ENCODE measurements around the gene SELENBP1.

- TF ChIP-seq POLR2AphosphoS5 (IDR thresholded peaks at IDR 0.05; ENCODE audit: low read depth, low read length): no peak
- no peak for TF ChIP-seq NRF1 (IDR thresholded peaks at IDR 0.05; ENCODE audit: low read depth, low read length)
- TF ChIP-seq, protein P1, sequence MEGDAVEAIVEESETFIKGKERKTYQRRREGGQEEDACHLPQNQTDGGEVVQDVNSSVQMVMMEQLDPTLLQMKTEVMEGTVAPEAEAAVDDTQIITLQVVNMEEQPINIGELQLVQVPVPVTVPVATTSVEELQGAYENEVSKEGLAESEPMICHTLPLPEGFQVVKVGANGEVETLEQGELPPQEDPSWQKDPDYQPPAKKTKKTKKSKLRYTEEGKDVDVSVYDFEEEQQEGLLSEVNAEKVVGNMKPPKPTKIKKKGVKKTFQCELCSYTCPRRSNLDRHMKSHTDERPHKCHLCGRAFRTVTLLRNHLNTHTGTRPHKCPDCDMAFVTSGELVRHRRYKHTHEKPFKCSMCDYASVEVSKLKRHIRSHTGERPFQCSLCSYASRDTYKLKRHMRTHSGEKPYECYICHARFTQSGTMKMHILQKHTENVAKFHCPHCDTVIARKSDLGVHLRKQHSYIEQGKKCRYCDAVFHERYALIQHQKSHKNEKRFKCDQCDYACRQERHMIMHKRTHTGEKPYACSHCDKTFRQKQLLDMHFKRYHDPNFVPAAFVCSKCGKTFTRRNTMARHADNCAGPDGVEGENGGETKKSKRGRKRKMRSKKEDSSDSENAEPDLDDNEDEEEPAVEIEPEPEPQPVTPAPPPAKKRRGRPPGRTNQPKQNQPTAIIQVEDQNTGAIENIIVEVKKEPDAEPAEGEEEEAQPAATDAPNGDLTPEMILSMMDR (IDR thresholded peaks at IDR 0.05): peak; percentile 77
- no peak for TF ChIP-seq USF2 (IDR thresholded peaks at IDR 0.05; ENCODE audit: borderline replicate concordance, low read depth, low read length)
- TF ChIP-seq SIN3A (IDR thresholded peaks at IDR 0.05; ENCODE audit: borderline replicate concordance, low read depth, low read length): peak; percentile 63; the same call in 1 of the 2 replicates
Observed at GRCh38 chr1:151340870-151341754, 31.4 kb downstream of the SELENBP1 start.
